Measurements from ENCODE around the gene PGAP1.

PGAP1 gene

GRCh38 chr2:196783431-196784094 is 142.9 kb downstream of the PGAP1 start:
- no peak for TF ChIP-seq CTCF (conservative IDR thresholded peaks at IDR 0.05; ENCODE audit: low read depth, low read length)
- DNase-seq (ENCODE audit: low read depth) = no peak
- no peak overlapping the region for H3K4me3 ChIP-seq (ENCODE audit: low read length)

Data from retinal pigment epithelial cell (primary cell).